Activated T-helper 1 cell treated with anti-CD3 and anti-CD28 coated beads, Interleukin-2, amount 50 U/mL, for 16 hours (primary cell): ENCODE results near the gene E2F2.
"Not testable (repeated sequence)": the region's sequence is repeated elsewhere in the genome, so short reads cannot be mapped to it uniquely, and the experiment has no call there.

Experiments used
- DNase-seq, 2 donors: peaks; one replicate each; pipeline ENCODE4 v3.0.0-alpha.2; 2020; ENCODE audit warnings: low read depth in 1 of 2, low spot score in 1 of 2

Gene E2F2

GRCh38 chr1:23525558-23526250 is 5.3 kb downstream of the E2F2 start:
- DNase-seq: no peak

- peak in 1 of 2 donors; percentile 17 for DNase-seq
These were observed 6.2 kb downstream of the E2F2 start for GRCh38 chr1:23524716-23525401.

- no peak for DNase-seq
These were observed 6.9 kb downstream of the E2F2 start for GRCh38 chr1:23524163-23524562.

- no peak for DNase-seq
These were observed 8.6 kb downstream of the E2F2 start for GRCh38 chr1:23522244-23522982.

- DNase-seq: no peak
These were observed 9.4 kb downstream of the E2F2 start for GRCh38 chr1:23521588-23521987.

- no peak for DNase-seq
These were observed 13.5 kb downstream of the E2F2 start for GRCh38 chr1:23517581-23517980.

GRCh38 chr1:23515905-23516304 is 15.1 kb downstream of the E2F2 start:
- no peak for DNase-seq

GRCh38 chr1:23514111-23514679 is 16.8 kb downstream of the E2F2 start:
- DNase-seq: no peak

- DNase-seq: no peak
These were observed 21.1 kb downstream of the E2F2 start for GRCh38 chr1:23509896-23510295.

- DNase-seq: no peak
These were observed 24.5 kb downstream of the E2F2 start for GRCh38 chr1:23506376-23507107.

- DNase-seq: no peak
These were observed 25.2 kb downstream of the E2F2 start for GRCh38 chr1:23505851-23506250.

- not testable (repeated sequence) for DNase-seq
These were observed 26.9 kb downstream of the E2F2 start for GRCh38 chr1:23504156-23504555.

GRCh38 chr1:23502951-23503350 is 28.1 kb downstream of the E2F2 start:
- no peak for DNase-seq

- no peak for DNase-seq
These were observed 30.6 kb downstream of the E2F2 start for GRCh38 chr1:23500466-23500865.

- no peak for DNase-seq
These were observed 33.1 kb downstream of the E2F2 start for GRCh38 chr1:23497777-23498439.

GRCh38 chr1:23496490-23497181 is 34.4 kb downstream of the E2F2 start:
- DNase-seq: no peak

GRCh38 chr1:23494836-23495235 is 36.2 kb downstream of the E2F2 start:
- not testable (repeated sequence) for DNase-seq

GRCh38 chr1:23492776-23493175 is 38.3 kb downstream of the E2F2 start:
- DNase-seq: not testable (repeated sequence)

GRCh38 chr1:23492132-23492720 is 38.8 kb downstream of the E2F2 start:
- no peak for DNase-seq

GRCh38 chr1:23489842-23490241 is 41.2 kb downstream of the E2F2 start:
- DNase-seq: no peak
